Ectodermal cell (in vitro differentiated cells): Measurements from ENCODE around the gene PARD3B.

Source experiments
- H3K27ac ChIP-seq: 2 replicates; pipeline ENCODE4 v1.7.0; 2013; ENCODE audit warnings: mild to moderate bottlenecking, low read depth, low read length; ENCODE audit not compliant: insufficient read depth, poor library complexity, severe bottlenecking
- H3K27me3 ChIP-seq: 2 replicates; pipeline ENCODE4 v1.7.0; 2013; ENCODE audit warnings: mild to moderate bottlenecking, low read length; ENCODE audit not compliant: insufficient read depth, control insufficient read depth, poor library complexity, severe bottlenecking
- H3K36me3 ChIP-seq: one replicate; pipeline ENCODE4 v1.7.0; 2013; ENCODE audit warnings: low read length; ENCODE audit not compliant: control insufficient read depth, insufficient read depth
- H3K4me1 ChIP-seq: one replicate; pipeline ENCODE4 v1.7.0; 2013; ENCODE audit warnings: low read length; ENCODE audit not compliant: control insufficient read depth, insufficient read depth
- H3K4me3 ChIP-seq: 2 replicates; pipeline ENCODE4 v1.7.0; 2013; ENCODE audit warnings: low read depth, low read length, control low read depth; ENCODE audit not compliant: insufficient read depth
- H3K9me3 ChIP-seq: 2 replicates; pipeline ENCODE4 v1.7.0; 2013; ENCODE audit warnings: mild to moderate bottlenecking, low read length, moderate library complexity; ENCODE audit not compliant: control insufficient read depth
- WGBS, 2 experiments: methylation state at CpG; one replicate each; pipeline ENCODE4 v1.1.7; 2013; ENCODE audit warnings: missing lambda C conversion rate in 2 of 2; 5-methylcytosine and 5-hydroxymethylcytosine counted together

PARD3B gene

DNA sequence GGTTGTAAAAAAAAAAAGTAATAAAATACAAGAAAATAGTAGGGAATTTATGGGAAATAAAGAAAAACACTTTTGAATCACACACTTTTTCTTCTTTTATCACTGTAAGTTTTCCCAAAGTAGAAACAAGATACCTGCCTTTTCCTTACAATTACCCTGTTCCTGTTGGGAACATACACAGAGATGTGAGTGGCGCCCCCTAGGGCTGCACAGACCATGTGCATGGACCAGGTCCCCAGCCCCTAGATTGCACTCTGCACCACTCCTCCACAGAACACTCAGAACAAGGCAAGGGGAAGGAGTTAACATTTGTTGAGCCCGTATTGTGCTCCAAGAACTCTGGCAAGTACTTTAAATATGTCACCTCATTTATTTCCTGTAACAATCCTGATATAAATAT lies 1018.4 kb downstream of the PARD3B start:
- H3K4me3 ChIP-seq, result no peak overlapping the region
- H3K27ac ChIP-seq, result no peak overlapping the region
- no peaks in the 10 kb centered on the region for H3K4me1 ChIP-seq
- H3K27me3 ChIP-seq, result no peaks in the 10 kb centered on the region
- no peaks in the 10 kb centered on the region for H3K36me3 ChIP-seq
- WGBS, 2 experiments, result 30 to 49% methylated on average over 2 of the region's 2 CpGs
- no peaks in the 10 kb centered on the region for H3K9me3 ChIP-seq

DNA sequence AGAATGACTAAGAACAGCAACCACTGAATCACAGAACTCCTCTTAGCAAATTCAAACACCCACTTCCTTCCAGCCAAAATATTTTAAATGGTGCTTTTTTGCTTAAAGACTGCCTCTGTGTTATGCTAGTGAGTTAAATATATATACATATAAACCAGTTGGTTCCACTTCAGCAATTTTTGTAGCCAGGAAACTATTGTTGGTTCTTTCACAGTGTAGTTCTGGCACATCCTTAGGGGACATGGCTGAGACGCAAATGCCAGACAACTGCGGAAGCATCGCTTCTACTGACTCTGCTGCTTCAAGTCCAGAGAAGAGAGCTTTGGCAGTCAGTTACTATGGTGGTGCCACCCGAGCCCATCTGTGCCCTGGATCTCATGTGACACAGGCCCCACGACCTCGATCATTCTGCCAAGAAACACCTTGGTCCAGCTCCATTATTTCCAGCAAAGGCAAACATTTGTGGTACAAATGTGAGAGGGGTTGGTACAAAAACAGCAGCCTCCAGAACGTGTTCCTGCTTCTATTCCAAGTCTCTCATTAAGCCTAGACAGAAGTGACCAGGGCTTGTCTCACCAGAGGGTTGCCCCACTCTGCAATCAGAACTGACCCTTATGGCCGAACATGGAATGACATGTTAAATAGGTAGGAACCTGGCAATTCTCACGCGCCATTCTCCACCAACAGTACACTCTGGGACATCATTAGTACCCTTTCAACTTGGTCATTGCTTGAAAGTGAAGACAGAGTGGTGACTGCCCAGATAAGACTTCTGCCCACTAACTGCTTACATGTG lies 1019.3 kb downstream of the PARD3B start:
- Histone ChIP-seq H3K27me3 (no peaks in the 10 kb centered on the region), H3K27ac (no peak overlapping the region), H3K4me1 (no peaks in the 10 kb centered on the region), H3K4me3 (no peak overlapping the region), H3K36me3 (no peaks in the 10 kb centered on the region), H3K9me3 (no peaks in the 10 kb centered on the region)
- 94 to 97% methylated on average over 10 of the region's 10 CpGs for WGBS, 2 experiments

DNA sequence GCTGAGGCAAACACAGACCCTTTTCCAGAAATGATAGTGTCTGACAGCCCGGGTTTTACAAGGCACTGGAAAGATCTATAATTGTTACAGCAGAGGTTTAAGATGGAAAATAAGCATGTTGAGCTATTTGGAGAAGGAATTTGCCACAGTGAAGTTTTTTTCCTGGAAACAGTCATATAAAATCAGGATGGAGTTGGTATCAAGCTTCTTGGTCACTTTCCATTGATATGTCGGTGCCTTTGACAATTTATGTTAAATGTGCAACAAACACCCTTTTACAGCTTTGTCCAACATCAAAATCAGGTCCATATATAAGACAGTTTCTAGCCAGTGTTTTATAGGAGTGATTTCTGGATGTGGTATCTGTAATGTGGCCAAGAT lies 1019.9 kb downstream of the PARD3B start:
- Histone ChIP-seq H3K4me1 (no peaks in the 10 kb centered on the region), H3K27me3 (no peaks in the 10 kb centered on the region), H3K36me3 (no peaks in the 10 kb centered on the region), H3K4me3 (no peak overlapping the region), H3K27ac (no peak overlapping the region), H3K9me3 (no peaks in the 10 kb centered on the region)
- WGBS, 2 experiments, result 85 to 98% methylated on average over 2 of the region's 2 CpGs

DNA sequence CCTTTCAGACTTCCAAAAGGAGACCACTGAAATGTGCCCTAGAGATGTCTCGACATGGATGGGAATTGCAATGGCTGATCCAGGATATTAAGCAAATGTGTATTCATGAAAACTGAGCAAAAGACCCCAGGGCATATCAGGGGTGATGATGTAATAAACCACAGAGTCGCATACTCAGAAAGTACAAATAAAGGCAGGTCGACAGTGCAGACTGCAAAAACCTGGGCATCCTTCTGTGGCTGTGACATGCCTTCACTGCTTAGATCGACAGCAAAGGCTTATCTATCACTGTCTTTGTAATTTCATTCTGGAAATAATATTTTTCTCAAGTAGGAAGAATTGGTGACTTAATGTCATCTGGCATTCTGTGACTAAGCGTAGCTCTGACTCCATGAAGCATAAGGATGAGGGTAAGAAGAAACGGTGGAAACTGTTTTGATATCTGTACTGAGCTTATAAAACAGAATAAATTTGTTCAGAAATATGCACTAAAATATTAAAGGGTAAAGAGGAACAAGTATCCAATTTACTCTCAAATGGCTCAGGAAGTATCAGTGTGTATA lies 1021.4 kb downstream of the PARD3B start:
- Histone ChIP-seq H3K36me3 (no peaks in the 10 kb centered on the region), H3K4me1 (peaks cover 7% of the 10 kb centered on the region), H3K4me3 (no peak overlapping the region), H3K27ac (no peak overlapping the region), H3K27me3 (no peaks in the 10 kb centered on the region), H3K9me3 (no peaks in the 10 kb centered on the region)
- WGBS, 2 experiments, result 80 to 81% methylated on average over 6 of the region's 6 CpGs

DNA sequence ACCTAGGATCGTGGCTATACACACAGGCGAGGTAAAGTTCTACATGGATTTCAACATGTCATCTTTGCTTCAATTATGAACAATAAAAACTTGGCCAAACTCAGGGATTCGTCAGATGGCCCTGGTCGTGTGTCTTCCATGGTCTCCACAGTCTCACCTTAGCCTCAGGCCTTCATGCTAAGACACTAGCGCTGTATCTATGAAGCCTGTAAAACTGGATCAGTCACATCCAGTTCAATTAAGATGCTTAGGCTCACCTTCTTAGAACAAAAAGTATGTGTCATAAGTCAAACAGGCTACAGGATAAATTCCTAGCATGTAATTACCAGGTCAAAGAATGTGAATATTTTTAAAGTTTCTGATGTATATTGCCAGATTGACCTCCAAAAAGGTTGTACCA lies 1023.3 kb downstream of the PARD3B start:
- Histone ChIP-seq H3K27ac (no peak overlapping the region), H3K9me3 (no peaks in the 10 kb centered on the region), H3K36me3 (no peaks in the 10 kb centered on the region), H3K4me1 (peaks cover 7% of the 10 kb centered on the region), H3K4me3 (no peak overlapping the region), H3K27me3 (no peaks in the 10 kb centered on the region)
- 93 to 94% methylated on average over 5 of the region's 5 CpGs for WGBS, 2 experiments

DNA sequence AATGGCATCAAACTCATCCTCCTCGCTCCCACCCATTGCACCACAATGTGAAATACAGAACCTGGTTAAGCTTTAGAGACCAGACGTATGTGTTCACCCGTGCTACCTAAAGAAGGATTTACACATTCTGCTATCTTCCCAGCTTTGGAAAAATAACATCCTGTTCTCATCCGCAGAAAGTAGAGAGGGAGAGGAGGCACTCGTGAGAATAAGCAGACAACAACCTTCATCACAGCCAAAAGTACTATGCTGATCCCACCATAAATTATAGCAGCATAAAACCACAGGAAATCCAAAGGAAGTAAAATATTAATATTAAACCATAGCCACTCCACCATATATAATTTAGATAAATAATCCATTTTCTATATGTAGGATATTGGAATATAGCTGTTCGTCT lies 1025.4 kb downstream of the PARD3B start:
- 97 to 98% methylated on average over 5 to 6 of the region's 6 CpGs for WGBS, 2 experiments
- Histone ChIP-seq H3K4me3 (no peak overlapping the region), H3K36me3 (no peaks in the 10 kb centered on the region), H3K9me3 (no peaks in the 10 kb centered on the region), H3K4me1 (peaks cover 7% of the 10 kb centered on the region), H3K27me3 (no peaks in the 10 kb centered on the region), H3K27ac (no peak overlapping the region)

DNA sequence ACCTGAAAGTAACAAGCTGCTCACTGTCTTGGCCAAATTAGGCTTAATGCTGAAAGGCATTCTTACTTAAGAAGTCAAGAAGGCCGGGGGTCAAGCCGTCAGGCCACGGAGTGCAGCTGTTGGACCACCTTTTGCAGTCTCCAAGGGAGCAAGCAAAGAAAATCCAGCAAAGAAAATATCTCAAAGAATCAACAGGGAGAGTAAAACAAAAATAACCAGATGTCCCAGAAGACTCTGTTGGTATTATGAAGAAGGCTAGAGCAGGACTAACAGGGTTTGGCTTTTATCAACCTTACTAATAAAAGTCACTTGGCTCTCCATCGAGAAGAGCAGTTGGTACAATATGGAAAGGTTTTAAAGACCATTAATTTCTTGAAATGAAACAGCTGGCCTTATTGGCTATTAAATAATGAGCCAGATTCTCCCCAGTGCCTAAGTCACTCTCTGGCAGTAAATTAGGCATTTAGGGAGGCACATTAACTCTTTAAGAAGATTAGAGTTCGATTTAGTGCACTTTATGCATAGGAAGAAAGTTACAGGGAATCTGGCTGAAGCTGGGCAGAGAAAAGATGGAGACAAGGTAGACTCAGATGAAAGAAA lies 1026.2 kb downstream of the PARD3B start:
- H3K9me3 ChIP-seq, result no peaks in the 10 kb centered on the region
- WGBS, 2 experiments, result 86 to 87% methylated on average over 5 of the region's 5 CpGs

DNA sequence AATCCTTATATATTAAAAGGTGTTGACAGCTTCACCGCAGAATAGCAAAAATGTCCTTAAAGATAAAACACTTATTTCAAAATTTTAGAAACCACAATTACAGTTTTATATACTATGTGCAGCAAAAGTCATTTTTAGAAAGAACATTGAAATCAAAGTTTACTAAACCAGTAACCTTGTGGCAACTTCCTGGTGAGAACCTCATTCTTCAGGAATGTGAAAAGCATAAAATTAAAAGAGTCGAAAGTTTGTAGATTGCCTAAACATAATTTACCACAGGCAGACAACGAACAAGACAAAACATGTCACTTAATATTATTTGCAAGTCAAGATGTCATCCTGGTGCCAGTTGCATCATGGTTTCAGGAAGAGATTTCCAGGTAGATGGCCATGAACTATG lies 1028.7 kb downstream of the PARD3B start:
- no peak overlapping the region for H3K4me3 ChIP-seq
- no peaks in the 10 kb centered on the region for H3K27me3 ChIP-seq
- no peaks in the 10 kb centered on the region for H3K36me3 ChIP-seq
- no peaks in the 10 kb centered on the region for H3K9me3 ChIP-seq
- H3K27ac ChIP-seq, result no peak overlapping the region
- peaks cover 7% of the 10 kb centered on the region for H3K4me1 ChIP-seq
- WGBS, 2 experiments, result 94 to 98% methylated on average over 2 of the region's 3 CpGs

More for the DNA sequence above, 1026.2 kb downstream of the PARD3B start:
- no peak overlapping the region for H3K4me3 ChIP-seq
- H3K27ac ChIP-seq, result no peak overlapping the region
- H3K36me3 ChIP-seq, result no peaks in the 10 kb centered on the region
- peaks cover 7% of the 10 kb centered on the region for H3K4me1 ChIP-seq
- H3K27me3 ChIP-seq, result no peaks in the 10 kb centered on the region

DNA sequence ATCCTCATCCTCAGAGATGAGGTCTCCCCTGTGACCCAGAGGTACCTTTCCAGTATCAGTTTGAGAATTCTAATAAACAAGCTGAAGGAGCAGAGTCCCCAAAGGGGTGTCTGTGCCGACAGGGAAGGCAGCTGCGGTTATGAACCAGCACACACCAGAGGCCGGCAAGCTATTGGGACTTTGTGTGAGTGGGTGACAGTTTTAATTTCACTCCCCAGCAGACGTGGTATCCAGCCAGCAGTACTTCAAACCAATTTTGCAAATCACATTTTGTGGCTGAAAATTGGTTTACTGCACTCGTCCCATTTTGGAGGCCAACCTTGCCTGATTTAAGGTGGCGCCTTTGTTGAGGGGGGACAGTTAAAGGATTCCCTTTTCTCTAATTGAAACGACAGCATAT lies 1034.1 kb downstream of the PARD3B start:
- no peak overlapping the region for H3K4me3 ChIP-seq
- H3K27ac ChIP-seq, result no peak overlapping the region
- no peaks in the 10 kb centered on the region for H3K4me1 ChIP-seq
- H3K9me3 ChIP-seq, result no peaks in the 10 kb centered on the region
- no peaks in the 10 kb centered on the region for H3K27me3 ChIP-seq
- 91 to 95% methylated on average over 7 of the region's 7 CpGs for WGBS, 2 experiments
- H3K36me3 ChIP-seq, result no peaks in the 10 kb centered on the region

DNA sequence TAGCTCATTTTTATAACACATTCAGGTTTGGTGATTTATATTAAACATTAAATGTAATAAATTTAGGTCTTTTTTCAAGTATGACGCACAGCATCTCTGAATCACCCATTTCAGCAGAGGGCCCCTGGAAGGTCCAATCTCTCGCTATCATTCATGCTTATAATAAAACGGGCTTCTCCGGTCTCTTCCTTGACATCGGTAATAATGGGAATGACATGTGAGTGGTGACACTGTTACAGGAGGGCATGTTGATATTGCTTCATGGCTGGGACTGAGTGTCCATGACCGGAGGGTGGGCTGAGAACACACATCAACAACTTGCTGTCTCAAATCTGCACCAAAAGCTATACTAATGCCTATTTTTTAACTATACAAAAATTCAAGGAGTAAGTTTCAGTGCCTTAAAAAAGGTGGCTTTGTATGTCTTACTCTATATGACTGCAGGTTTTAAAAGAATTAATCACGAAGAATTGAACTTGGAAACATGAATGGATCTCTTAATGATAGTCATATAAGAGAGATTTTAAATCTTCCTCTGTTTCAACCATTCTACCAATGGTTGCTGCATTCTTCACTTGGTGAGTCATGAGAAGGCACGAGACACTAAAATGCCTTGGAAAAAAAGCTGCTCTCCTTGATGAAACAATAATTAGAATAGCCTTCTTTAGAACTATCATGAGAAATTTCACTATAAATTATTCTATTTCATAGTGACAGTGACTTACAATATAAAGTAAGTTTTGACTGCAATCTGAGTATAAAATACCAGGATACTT lies 1035.1 kb downstream of the PARD3B start:
- Histone ChIP-seq H3K27ac (no peak overlapping the region), H3K36me3 (no peaks in the 10 kb centered on the region), H3K27me3 (no peaks in the 10 kb centered on the region), H3K9me3 (no peaks in the 10 kb centered on the region), H3K4me1 (no peaks in the 10 kb centered on the region), H3K4me3 (no peak overlapping the region)
- 94 to 95% methylated on average over 8 of the region's 8 CpGs for WGBS, 2 experiments
